ENCODE data around the gene ROMO1. TPM values are rescaled to one million over a fixed set of nuclear protein-coding genes. Genes with fewer than 3 reads are reported as not detected.
A peak's percentile ranks its signal among the peaks of the same experiment; 100 is the strongest.

The ROMO1 gene
- total and polyA plus RNA-seq, 2 of the 8 experiments (the other 6 are each of a cell fraction or from before 2014, with no cell fraction given) = 164 to 702 TPM

DNA sequence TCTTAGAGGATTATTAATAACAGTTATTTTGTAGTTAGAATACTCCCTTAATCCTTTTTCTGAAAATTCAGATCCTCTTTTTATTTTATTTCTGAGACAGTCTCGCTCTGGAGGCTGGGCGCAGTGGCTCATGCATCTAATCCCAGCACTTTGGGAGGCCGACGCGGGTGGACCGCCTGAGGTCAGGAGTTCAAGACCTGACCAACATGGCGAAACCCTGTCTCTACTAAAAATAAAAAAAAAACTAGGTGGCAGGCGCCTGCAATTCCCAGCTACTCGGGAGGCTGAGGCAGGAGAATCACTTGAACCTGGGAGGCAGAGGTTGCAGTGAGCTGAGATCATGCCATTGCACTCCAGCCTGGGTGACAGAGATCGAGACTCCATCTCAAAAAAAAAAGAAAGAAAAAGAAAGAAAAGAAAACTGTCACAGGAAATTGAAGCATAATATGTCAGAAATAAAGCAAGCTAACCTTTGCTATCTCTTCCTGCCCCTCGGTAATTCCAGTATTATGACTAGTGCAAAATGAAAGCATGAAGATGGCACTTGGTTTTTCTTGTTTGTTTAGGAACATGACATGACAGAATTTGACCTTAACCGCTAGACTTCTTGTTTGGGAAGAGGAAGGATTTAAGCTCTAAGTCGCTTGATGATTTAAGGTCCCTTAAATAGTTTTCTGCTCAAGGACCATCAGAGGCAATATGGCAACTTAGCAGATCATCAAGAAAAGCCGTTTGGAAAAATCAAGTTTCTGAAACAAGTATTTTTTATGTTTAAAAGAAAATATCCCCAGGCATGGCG, 44.7 kb downstream of the ROMO1 start:
- H2AFZ ChIP-seq (ENCODE audit: low read length) = no peak overlapping the region
- H3K4me3 ChIP-seq (ENCODE audit: extremely low read depth in 1 of 4, insufficient read depth in 2 of 4, low read depth in 3 of 4, low read length in 4 of 4) = peak overlapping the region in 1 of 4 experiments; percentile 79; a peak in 2 of 8 replicates
- H3K27me3 ChIP-seq (replicated peaks in 1 of 4; ENCODE audit: control insufficient read depth in 3 of 4, extremely low read depth in 1 of 4, insufficient read depth in 3 of 4, low read length in 3 of 4) = no peaks in the 10 kb centered on the region
- no peak overlapping the region for H4K5ac ChIP-seq (ENCODE audit: insufficient read length, low read depth, low read length)
- H2BK120ac ChIP-seq (replicated peaks; ENCODE audit: low read depth, low read length) = no peak overlapping the region
- H3K23ac ChIP-seq (ENCODE audit: insufficient read length) = no peak overlapping the region
- H3K56ac ChIP-seq (replicated peaks; ENCODE audit: insufficient read length, low read depth, low read length) = no peak overlapping the region
- peaks cover 0 to 4% (median 4%) of the 10 kb centered on the region in 4 experiments; a peak in 3 of 7 replicates for H3K4me1 ChIP-seq (replicated peaks in 1 of 4; ENCODE audit: control insufficient read depth in 3 of 4, insufficient read depth in 4 of 4, low read length in 3 of 4)
- H3K9me3 ChIP-seq (ENCODE audit: insufficient read depth in 2 of 2, low read depth in 1 of 2, low read length in 1 of 2) = no peaks in the 10 kb centered on the region
- peaks cover 4 to 20% (median 16%) of the 10 kb centered on the region in 4 experiments; a peak in 7 of 8 replicates for H3K36me3 ChIP-seq (ENCODE audit: control insufficient read depth in 2 of 4, insufficient read depth in 4 of 4, low read length in 3 of 4)
- 0 out of 2 replicates have a peak, but pooled peaks cover 4% of the 10 kb centered on the region for H3K23me2 ChIP-seq (ENCODE audit: low read depth, low read length)
- no peak overlapping the region for H4K8ac ChIP-seq (ENCODE audit: extremely low read depth, insufficient read depth, low read length)
- no peak overlapping the region for H2BK15ac ChIP-seq (ENCODE audit: low read length)
- FAIRE-seq (no peak), DNase-seq (ENCODE audit: low read depth in 1 of 2, low spot score in 2 of 2) (no peak)
- ChIA-PET CTCF (ENCODE audit: partially characterized antibody) (interaction anchor here (0.6 to 2.5 kb wide), 8 partner anchors 15 to 339 kb away, joined by 3 to 8 read pairs (median 4); partner anchors contain the start of genes NFS1, ROMO1 and SCAND1), POLR2A (ENCODE audit: partially characterized antibody) (interaction anchor here (0.6 to 45.3 kb wide), 16 partner anchors 11 to 653 kb away, joined by 3 to 2341 read pairs (median 7); partner anchors contain the start of genes CPNE1, NFS1, PHF20 and RBM12)
- 91% methylated on average over 15 of the region's 15 CpGs; no CpG with 5 or more reads in 1 of the 2 experiments for WGBS, 2 experiments (ENCODE audit: extremely low coverage in 1 of 2, insufficient coverage in 1 of 2, insufficient read length in 1 of 2, insufficient replicate concordance in 2 of 2, low coverage in 1 of 2, low lambda C conversion rate in 2 of 2, missing lambda C conversion rate in 1 of 2)
- peaks cover 9 to 10% of the 10 kb centered on the region in 2 experiments for H4K20me1 ChIP-seq (replicated peaks in 1 of 2; ENCODE audit: control insufficient read depth in 1 of 2, insufficient read depth in 2 of 2, low read length in 2 of 2)
- peaks cover 20 to 36% of the 10 kb centered on the region in 2 experiments for H3K79me2 ChIP-seq (ENCODE audit: control insufficient read depth in 1 of 2, insufficient read depth in 2 of 2, low read length in 2 of 2)
- no peak overlapping the region for H2BK20ac ChIP-seq (ENCODE audit: low read length)
- no peak overlapping the region for H2AK5ac ChIP-seq (ENCODE audit: low read depth, low read length)
- no peak overlapping the region for H3K4ac ChIP-seq (replicated peaks; ENCODE audit: insufficient read length, low read depth, low read length)
- H3K79me1 ChIP-seq (ENCODE audit: low read depth, low read length) = no peaks in the 10 kb centered on the region
- H3K18ac ChIP-seq (ENCODE audit: extremely low read depth, low read length) = no peak overlapping the region
- peak overlapping the region; percentile 67 to 68; a peak in 2 of 4 replicates for H3K4me2 ChIP-seq (ENCODE audit: insufficient read depth in 1 of 2, low read depth in 2 of 2, low read length in 2 of 2)
- H3K9ac ChIP-seq (replicated peaks in 1 of 4; ENCODE audit: extremely low read depth in 1 of 4, low read depth in 3 of 4, low read length in 3 of 4) = no peak overlapping the region
- H3K14ac ChIP-seq (ENCODE audit: insufficient read length) = no peak overlapping the region
- H2BK5ac ChIP-seq (ENCODE audit: low read depth, low read length) = no peak overlapping the region
- H2BK12ac ChIP-seq (ENCODE audit: low read depth, low read length) = no peak overlapping the region
- H4K91ac ChIP-seq (replicated peaks; ENCODE audit: insufficient read length, low read length) = no peak overlapping the region
- no peak overlapping the region for H3K27ac ChIP-seq (ENCODE audit: low read depth, low read length)
- no peak for TF ChIP-seq TEAD4 (IDR thresholded peaks at IDR 0.05; ENCODE audit: low read depth, low read length)
- TF ChIP-seq YY1 (IDR thresholded peaks at IDR 0.05; ENCODE audit: low read depth, low read length) = no peak
- TF ChIP-seq ATF2 (IDR thresholded peaks at IDR 0.05; ENCODE audit: low read length) = no peak
- no peak for TF ChIP-seq NANOG (IDR thresholded peaks at IDR 0.05; ENCODE audit: insufficient read depth, low read depth, low read length, poor library complexity, severe bottlenecking)
- TF ChIP-seq BRCA1 (IDR thresholded peaks at IDR 0.05; ENCODE audit: low read depth, low read length) = no peak
- no peak for TF ChIP-seq SIRT6 (IDR thresholded peaks at IDR 0.05; ENCODE audit: low read length)
- no peak for TF ChIP-seq SIX5 (IDR thresholded peaks at IDR 0.05; ENCODE audit: low read depth, low read length)
- TF ChIP-seq USF2 (IDR thresholded peaks at IDR 0.05; ENCODE audit: low read length) = no peak
- no peak for TF ChIP-seq GTF2F1 (IDR thresholded peaks at IDR 0.05; ENCODE audit: borderline replicate concordance, low read depth, low read length)
